Kidney (tissue), 14 donors: ENCODE results near the gene APBB2. TPM values are rescaled to one million over a fixed set of nuclear protein-coding genes. Genes with fewer than 3 reads are reported as not detected.

Experiments
- DNase-seq, 5 donors: peaks; one replicate each; pipeline ENCODE4 v3.0.0-alpha.2; 2013 to 2020
- FAIRE-seq: peaks from 2 replicates; lab custom pipeline; 2012; peaks lifted over from hg19 to GRCh38; lab: Jason Lieb, UNC
- H3K27ac ChIP-seq, 2 donors: one replicate each; pipeline ENCODE4 v1.7.0; 2013; ENCODE audit warnings: low read depth in 2 of 2, low read length in 2 of 2, inconsistent platforms in 1 of 2
- H3K27me3 ChIP-seq: one replicate; pipeline ENCODE4 v1.7.1; 2013; ENCODE audit warnings: low read length, inconsistent platforms; ENCODE audit not compliant: control insufficient read depth, insufficient read depth
- H3K36me3 ChIP-seq, 3 donors: one replicate each; pipeline versions ENCODE4 v1.7.0 to v1.7.1; 2013; ENCODE audit warnings: low read length in 3 of 3, control low read depth in 1 of 3, inconsistent platforms in 1 of 3; ENCODE audit not compliant: insufficient read depth in 3 of 3, control insufficient read depth in 2 of 3
- H3K4me1 ChIP-seq, 3 donors: one replicate each; pipeline versions ENCODE4 v1.7.0 to v1.7.1; 2013; ENCODE audit warnings: low read length in 3 of 3, inconsistent platforms in 1 of 3, low read depth in 1 of 3; ENCODE audit not compliant: control insufficient read depth in 2 of 3, insufficient read depth in 2 of 3
- H3K4me3 ChIP-seq, 3 donors: one replicate each; pipeline versions ENCODE4 v1.7.0 to v1.8.1; 2013; ENCODE audit warnings: low read length in 3 of 3, control low read depth in 1 of 3, inconsistent platforms in 1 of 3
- H3K9ac ChIP-seq, 3 donors: one replicate each; pipeline versions ENCODE4 v1.7.0 to v1.7.1; 2013; ENCODE audit warnings: low read length in 3 of 3, control low read depth in 1 of 3, inconsistent platforms in 1 of 3
- H3K9me3 ChIP-seq, 3 donors: one replicate each; pipeline versions ENCODE4 v1.7.0 to v1.7.1; 2013; ENCODE audit warnings: low read length in 3 of 3, control low read depth in 1 of 3, inconsistent platforms in 1 of 3; ENCODE audit not compliant: control insufficient read depth in 2 of 3, insufficient read depth in 1 of 3
- CTCF ChIP-seq: IDR thresholded peaks from 3 replicates; pipeline ENCODE4 v1.5.1; 2012; ENCODE audit warnings: mild to moderate bottlenecking, moderate library complexity, borderline replicate concordance; ENCODE audit not compliant: insufficient read depth; ENCODE audit errors: extremely low read depth
- intact Hi-C: fragments of 100-400 bp; cut with DNase I; formaldehyde crosslinking; loops from one replicate; pipeline ENCODE4 v1.11.1; 2022
- polyA plus RNA-seq: library from polyadenylated mRNA; stranded (reverse); fragments of 350-450 nt; fragmentation: Illumina TruSeq; extraction: RNeasy Lipid Tissue Mini Kit (QIAGEN cat#74804); gene quantifications from one replicate; pipeline ENCODE4 v1.2.3, GENCODE V29; 2014; ENCODE audit warnings: low read depth, low replicate concordance; ENCODE audit not compliant: insufficient read depth
- total RNA-seq: library from RNA; stranded (reverse); fragmentation: NEBNext Ultra II Directional; extraction: Animal tissue kit (Norgen Biotek cat#: 25700); gene quantifications from one replicate; pipeline ENCODE4 v1.2.1, GENCODE V29; 2021
- donor health status: control.
- donor health status: control.
- donor health status: control.
- donor health status: control.
- donor health status: control.
- donor health status: DM: yes; HTN: yes; CAD: no.
- donor health status: Normal renal cell carcinoma (clear cell type).

The APBB2 gene
- total and polyA plus RNA-seq, 2 donors from 2014 or later: 13.4 to 65.6 TPM

GRCh38 chr4:41197495-41197894, 16.8 kb downstream of the APBB2 start:
- Histone ChIP-seq H3K9ac (no peak overlapping the region), H3K27ac (no peak overlapping the region), H3K27me3 (no peaks in the 10 kb centered on the region), H3K36me3 (no peaks in the 10 kb centered on the region), H3K4me3 (no peak overlapping the region), H3K9me3 (no peaks in the 10 kb centered on the region), H3K4me1 (peaks cover 0 to 8% (median 5%) of the 10 kb centered on the region in 3 donors)
- FAIRE-seq: no peak
- DNase-seq: no peak
- TF ChIP-seq CTCF: no peak
- intact Hi-C loops: no loop called here

GRCh38 chr4:41196633-41197332, 17.6 kb downstream of the APBB2 start:
- no peak overlapping the region for H3K27ac ChIP-seq
- DNase-seq: no peak
- no peaks in the 10 kb centered on the region for H3K27me3 ChIP-seq
- TF ChIP-seq CTCF: no peak
- no peaks in the 10 kb centered on the region for H3K36me3 ChIP-seq
- no peak for FAIRE-seq
- H3K9me3 ChIP-seq: no peaks in the 10 kb centered on the region
- peaks cover 0 to 7% (median 5%) of the 10 kb centered on the region in 3 donors for H3K4me1 ChIP-seq
- intact Hi-C loops: no loop called here
- no peak overlapping the region for H3K4me3 ChIP-seq
- H3K9ac ChIP-seq: no peak overlapping the region

GRCh38 chr4:41192136-41192535, 22.2 kb downstream of the APBB2 start:
- Histone ChIP-seq H3K9ac (no peak overlapping the region), H3K4me1 (peaks cover 0 to 5% (median 3%) of the 10 kb centered on the region in 3 donors), H3K27me3 (no peaks in the 10 kb centered on the region), H3K4me3 (no peak overlapping the region), H3K27ac (no peak overlapping the region), H3K9me3 (no peaks in the 10 kb centered on the region), H3K36me3 (no peaks in the 10 kb centered on the region)
- no peak for DNase-seq
- intact Hi-C loops: no loop called here
- no peak for FAIRE-seq
- TF ChIP-seq CTCF: no peak

DNA sequence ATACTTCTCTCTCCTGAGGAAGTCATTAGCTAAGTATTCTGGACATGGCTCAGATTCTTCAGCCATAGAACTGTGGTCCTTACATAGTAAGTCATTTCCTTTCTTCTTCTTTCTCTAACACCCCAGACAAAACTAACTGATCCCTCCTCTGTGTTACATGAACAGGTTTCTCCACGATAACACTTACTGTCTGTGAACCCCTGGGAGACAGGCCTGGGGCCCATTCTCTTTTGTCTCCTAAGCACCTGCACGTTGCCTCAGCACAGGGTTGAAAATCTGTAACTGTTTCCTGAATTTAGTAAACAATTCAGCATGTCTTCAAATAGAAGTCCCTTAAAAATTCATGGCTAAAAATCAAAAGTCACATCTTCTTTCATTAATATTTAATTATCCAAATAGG, 24.7 kb downstream of the APBB2 start:
- Histone ChIP-seq H3K4me3 (no peak overlapping the region), H3K4me1 (peaks cover 3 to 21% (median 3%) of the 10 kb centered on the region in 3 donors), H3K9ac (no peak overlapping the region), H3K36me3 (no peaks in the 10 kb centered on the region), H3K27ac (no peak overlapping the region), H3K9me3 (no peaks in the 10 kb centered on the region), H3K27me3 (no peaks in the 10 kb centered on the region)
- FAIRE-seq: no peak
- no peak for DNase-seq
- no peak for TF ChIP-seq CTCF
- intact Hi-C loops: no loop called here
